GM12891 (cell line): ENCODE results near the gene SMAD9.

Source experiments
- PAX5 ChIP-seq: IDR thresholded peaks from 2 replicates; pipeline ENCODE4 v1.6.1; 2011; ENCODE audit warnings: low read length, moderate library complexity, mild to moderate bottlenecking; ENCODE audit not compliant: insufficient read depth, severe bottlenecking
- POLR2A ChIP-seq: IDR thresholded peaks from 2 replicates; pipeline ENCODE4 v1.6.1; 2011; ENCODE audit warnings: low read depth, low read length, control low read depth
- SPI1 ChIP-seq: IDR thresholded peaks from 2 replicates; pipeline ENCODE4 v1.6.1; 2011; ENCODE audit warnings: low read depth, low read length, control low read depth
- TAF1 ChIP-seq: IDR thresholded peaks from 2 replicates; pipeline ENCODE4 v1.6.1; 2011; ENCODE audit warnings: low read depth, low read length, control low read depth

- TF ChIP-seq POLR2A, result no peak
- TF ChIP-seq PAX5, result no peak
- TF ChIP-seq TAF1, result no peak
- TF ChIP-seq SPI1, result no peak
Measured at GRCh38 chr13:36903925-36904595, 16.0 kb downstream of the SMAD9 start.
